Astrocyte of the cerebellum (primary cell): ENCODE measurements around the gene EIF2AK3.

Experiments
- DNase-seq: peaks from one replicate; pipeline ENCODE4 v3.0.0-alpha.2; 2011; ENCODE audit warnings: low read depth
- H3K4me3 ChIP-seq: 2 replicates; pipeline ENCODE4 v1.5.1; 2011; ENCODE audit warnings: mild to moderate bottlenecking, low read depth, low read length, moderate library complexity
- in situ Hi-C: cut with HindIII; loops from 2 replicates; pipeline ENCODE4 v1.10.0; 2017; ENCODE audit warnings: low sequenced_read_pairs
- TF ChIP-seq, protein P1 (sequence below): IDR thresholded peaks from 2 replicates; pipeline ENCODE4 v1.5.1; 2012; ENCODE audit warnings: low read length, low read depth, moderate library complexity, mild to moderate bottlenecking; ENCODE audit errors: missing control alignments

The EIF2AK3 gene

DNA sequence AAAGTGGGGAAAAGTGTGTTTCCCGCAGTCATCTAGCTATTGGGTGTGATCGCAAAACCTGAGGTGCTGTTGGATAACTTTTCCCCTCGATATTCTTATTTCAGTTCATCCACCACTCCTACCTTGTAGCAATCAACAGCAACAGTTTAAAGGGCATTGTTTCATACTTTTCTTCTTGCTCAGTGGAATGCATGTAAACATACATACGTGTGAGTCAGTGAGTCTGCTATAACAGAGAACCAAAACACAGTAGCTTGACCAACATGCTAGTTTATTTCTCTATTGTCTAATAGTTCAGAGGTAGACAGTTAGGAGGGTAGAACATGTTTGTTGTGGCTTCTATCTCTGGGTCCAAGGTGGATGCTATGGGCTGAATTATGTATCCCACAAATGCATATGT, 97.2 kb downstream of the EIF2AK3 start:
- in situ Hi-C loops, result no loop called here
- no peak overlapping the region for H3K4me3 ChIP-seq
- no peak for DNase-seq
- TF ChIP-seq, protein P1, sequence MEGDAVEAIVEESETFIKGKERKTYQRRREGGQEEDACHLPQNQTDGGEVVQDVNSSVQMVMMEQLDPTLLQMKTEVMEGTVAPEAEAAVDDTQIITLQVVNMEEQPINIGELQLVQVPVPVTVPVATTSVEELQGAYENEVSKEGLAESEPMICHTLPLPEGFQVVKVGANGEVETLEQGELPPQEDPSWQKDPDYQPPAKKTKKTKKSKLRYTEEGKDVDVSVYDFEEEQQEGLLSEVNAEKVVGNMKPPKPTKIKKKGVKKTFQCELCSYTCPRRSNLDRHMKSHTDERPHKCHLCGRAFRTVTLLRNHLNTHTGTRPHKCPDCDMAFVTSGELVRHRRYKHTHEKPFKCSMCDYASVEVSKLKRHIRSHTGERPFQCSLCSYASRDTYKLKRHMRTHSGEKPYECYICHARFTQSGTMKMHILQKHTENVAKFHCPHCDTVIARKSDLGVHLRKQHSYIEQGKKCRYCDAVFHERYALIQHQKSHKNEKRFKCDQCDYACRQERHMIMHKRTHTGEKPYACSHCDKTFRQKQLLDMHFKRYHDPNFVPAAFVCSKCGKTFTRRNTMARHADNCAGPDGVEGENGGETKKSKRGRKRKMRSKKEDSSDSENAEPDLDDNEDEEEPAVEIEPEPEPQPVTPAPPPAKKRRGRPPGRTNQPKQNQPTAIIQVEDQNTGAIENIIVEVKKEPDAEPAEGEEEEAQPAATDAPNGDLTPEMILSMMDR, result no peak

DNA sequence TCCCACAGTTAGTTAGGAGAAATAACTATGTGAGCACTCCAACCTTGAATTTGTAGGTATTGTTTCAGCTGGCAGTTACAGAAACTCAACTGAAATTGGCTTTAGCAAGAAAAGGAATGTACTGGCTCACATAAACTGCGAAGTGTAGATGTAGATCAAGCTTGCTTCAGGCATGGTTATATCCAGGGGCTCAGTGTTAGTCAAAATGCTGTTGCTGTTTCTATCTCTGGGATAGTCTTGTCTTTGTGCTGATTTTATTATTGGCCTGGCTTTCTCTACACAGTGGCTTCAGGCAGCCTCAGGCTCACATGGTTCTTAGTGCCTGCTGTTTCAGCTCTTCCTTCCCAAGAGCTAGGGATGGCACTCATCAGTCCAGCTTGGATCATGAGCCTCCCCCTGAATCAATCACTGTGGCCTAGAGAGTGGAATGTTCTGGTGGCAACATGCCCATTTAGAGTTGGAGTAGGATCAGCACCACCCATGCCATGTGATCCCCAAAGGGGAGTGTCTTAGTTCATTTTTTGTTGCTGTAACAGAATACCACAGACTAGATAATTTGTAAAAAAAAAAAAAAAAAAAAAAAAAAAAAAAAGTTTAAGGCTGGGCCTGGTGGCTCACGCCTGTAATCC, 105.7 kb downstream of the EIF2AK3 start:
- TF ChIP-seq, protein P1, result no peak
- in situ Hi-C loops, result no loop called here
- H3K4me3 ChIP-seq, result no peak overlapping the region
- no peak for DNase-seq

DNA sequence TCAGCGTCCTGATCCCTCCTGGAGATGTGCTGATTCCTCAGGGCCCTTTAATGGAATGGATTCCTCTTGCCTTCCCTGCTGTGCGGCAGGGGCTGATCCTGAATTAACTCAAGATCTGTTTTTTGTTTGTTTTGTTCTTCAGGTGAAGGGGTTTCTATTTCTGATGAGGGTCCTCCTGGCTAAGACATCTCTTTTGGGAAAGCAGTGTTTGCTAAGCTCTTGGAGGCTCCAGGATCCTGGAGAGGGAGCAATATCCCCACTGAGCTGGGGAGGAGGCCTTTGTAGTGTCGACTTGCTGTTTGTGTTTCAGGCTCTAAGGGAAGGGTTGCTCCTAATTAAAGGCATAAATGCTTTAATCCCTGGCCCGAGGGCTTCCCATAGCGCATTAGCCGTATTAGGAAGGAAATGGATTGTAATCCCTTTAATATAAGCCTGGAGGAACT, 109.5 kb downstream of the EIF2AK3 start:
- TF ChIP-seq, protein P1, result no peak
- no peak overlapping the region for H3K4me3 ChIP-seq
- in situ Hi-C loops, result loop anchor here (5.0 kb wide), 1 partner anchor 55 kb away; no protein-coding TSS in a partner anchor
- DNase-seq, result no peak
